GM12864 (cell line): ENCODE measurements around the gene MYCBP2.
"Not testable (repeated sequence)": the region's sequence is repeated elsewhere in the genome, so short reads cannot be mapped to it uniquely, and the experiment has no call there.

ENCODE experiments used
- DNase-seq: peaks from one replicate; pipeline ENCODE4 v3.0.0-alpha.2; 2011; ENCODE audit warnings: low read depth
- H3K4me3 ChIP-seq: 2 replicates; pipeline ENCODE4 v1.5.1; 2011; ENCODE audit warnings: mild to moderate bottlenecking, low read depth, low read length, control low read depth
- CTCF ChIP-seq: IDR thresholded peaks from 2 replicates; pipeline ENCODE4 v1.5.1; 2011; ENCODE audit warnings: low read depth, mild to moderate bottlenecking, moderate library complexity, low read length, control low read depth, inconsistent platforms; ENCODE audit errors: missing control alignments

Gene MYCBP2

DNA sequence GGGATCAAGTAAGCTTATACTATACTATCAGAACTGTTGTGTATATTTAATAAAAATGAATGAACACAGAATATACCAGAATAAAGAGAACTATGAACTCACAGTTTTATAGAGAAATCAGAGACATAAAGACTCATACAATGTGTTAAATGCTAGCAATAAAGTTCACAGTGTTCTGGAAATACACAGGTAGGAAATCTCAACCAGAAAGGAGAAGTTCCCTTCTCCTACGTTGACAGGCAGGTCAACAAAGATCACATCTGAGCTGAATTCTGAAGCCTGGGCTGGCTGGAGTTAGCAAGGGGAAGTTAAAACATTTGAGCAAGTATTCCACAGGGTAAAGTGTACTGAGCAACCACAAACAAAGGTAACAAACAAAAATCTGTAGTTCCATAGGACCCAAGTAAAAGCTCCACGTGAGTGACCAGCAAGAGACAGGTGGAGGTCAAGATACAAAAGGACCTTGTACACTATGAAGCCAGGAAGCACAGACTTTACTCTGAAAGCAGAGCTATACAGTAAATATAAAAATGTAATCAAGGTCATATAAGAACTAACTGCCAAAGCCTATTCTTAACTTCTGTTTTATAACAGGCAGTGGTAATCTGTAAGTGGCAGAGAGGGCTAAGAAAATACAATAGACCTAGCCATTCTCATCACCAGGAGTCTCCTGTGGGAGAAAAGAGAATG, 312.9 kb downstream of the MYCBP2 start:
- no peak overlapping the region for H3K4me3 ChIP-seq
- DNase-seq, result no peak
- no peak for TF ChIP-seq CTCF

- H3K4me3 ChIP-seq, DNase-seq: not testable (repeated sequence)
These were observed 317.2 kb downstream of the MYCBP2 start for GRCh38 chr13:77009719-77010118.

DNA sequence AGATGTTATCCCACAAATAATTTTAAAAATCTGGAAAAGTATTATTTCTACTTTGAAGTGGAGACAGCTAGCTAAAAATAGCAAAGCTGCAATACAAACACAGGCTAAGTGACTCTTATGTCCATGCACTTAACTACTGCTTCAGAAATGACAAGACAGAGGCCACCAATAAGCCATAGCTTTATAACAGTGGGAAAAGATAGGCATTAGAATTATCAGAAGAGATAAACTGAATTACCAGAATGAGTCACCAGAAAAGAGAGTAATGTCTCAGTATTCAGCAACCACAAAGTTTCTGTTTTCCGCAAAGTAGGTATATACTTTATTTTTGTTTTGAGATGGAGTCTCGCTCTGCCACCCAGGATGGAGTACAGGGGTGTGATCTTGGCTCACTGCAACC, 317.9 kb downstream of the MYCBP2 start:
- no peak for TF ChIP-seq CTCF
- no peak overlapping the region for H3K4me3 ChIP-seq
- no peak for DNase-seq

- not testable (repeated sequence) for H3K4me3 ChIP-seq, DNase-seq
These were observed 318.6 kb downstream of the MYCBP2 start for GRCh38 chr13:77008337-77008736.

DNA sequence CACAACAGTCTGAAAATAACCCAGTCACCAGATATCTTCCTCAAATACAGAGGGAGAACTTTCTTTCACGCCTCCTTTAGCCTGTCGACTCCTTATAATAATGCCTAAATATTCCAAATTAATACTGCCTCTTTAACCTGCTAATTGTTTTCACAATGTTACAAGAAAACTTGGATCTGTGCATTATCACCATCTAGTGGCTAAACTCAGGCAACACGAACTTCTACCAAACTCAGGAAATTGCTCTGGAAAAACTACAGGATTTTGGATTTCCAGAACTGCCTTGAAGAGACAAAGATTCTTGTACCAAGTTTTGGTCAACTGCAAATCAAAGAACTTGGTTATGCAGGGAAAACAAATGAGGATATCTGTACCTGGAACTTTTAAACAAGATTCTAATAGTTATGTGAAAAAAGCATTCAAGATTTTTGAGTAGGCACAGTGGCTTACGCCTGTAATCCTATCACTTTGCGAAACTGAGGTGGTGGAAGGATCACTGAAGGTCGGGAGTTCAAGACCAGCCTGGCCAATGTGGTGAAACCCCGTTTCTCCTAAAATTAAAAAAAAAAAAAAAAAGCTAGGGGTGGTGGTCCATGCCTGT, 324.2 kb downstream of the MYCBP2 start:
- H3K4me3 ChIP-seq, result no peak overlapping the region
- no peak for DNase-seq
- TF ChIP-seq CTCF, result peak; percentile 58

DNA sequence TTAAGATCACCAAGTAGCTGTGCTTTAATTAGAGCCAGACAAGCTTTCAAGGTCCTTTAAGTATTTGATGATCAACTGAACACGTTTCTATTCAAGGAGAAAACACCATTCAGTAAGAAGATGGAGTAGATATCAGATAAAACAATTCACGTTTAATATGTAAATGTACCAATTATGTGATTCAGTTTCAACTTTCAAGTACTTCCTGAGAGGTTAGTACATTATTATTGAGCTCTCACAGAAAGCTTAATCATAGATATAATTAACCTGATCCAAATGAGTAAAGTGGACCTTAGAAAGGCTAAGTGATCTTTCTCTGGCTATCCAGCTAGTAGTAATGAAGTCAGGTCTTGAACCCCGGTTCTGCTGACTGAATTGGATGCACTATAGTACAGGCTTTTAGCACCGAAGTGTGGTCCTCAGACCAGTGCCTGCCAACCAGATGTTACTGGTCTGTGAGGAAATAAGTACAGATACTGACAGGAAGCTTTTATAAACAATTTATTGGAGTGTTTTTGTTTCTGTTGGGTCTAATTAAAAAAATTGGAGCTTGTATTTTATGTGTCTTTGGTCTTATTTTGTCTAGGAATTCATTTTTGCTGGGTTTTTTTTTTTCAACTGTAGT, 324.8 kb downstream of the MYCBP2 start:
- TF ChIP-seq CTCF, result no peak
- DNase-seq, result no peak
- no peak overlapping the region for H3K4me3 ChIP-seq

DNA sequence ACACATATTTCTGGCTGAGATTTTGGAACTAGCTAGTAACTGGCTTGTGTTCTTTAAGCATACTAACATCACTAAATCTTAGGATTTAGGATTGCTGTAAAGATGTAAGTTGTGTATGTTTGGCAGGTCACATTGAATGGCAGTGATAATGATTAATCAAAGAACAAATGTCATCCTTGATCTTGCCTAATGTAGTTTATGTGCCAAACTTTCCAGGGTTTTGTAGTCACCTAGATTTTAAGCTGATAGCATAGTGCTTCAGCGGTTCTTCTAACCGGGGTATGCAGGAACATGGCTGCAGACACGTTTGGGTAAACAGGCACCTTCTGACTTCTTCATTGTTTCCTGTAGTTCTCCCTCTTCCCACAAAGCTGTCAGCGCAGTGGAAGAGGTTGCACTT, 325.4 kb downstream of the MYCBP2 start:
- DNase-seq, result no peak
- TF ChIP-seq CTCF, result no peak
- no peak overlapping the region for H3K4me3 ChIP-seq

GRCh38 chr13:77000475-77000874, 326.4 kb downstream of the MYCBP2 start:
- no peak overlapping the region for H3K4me3 ChIP-seq
- no peak for DNase-seq
- TF ChIP-seq CTCF, result no peak
